ENCODE data around the gene TMEM151B.

TMEM151B gene

GRCh38 chr6:44285552-44286284 is 15.5 kb downstream of the TMEM151B start:
- no peak for DNase-seq

GRCh38 chr6:44286285-44286565 is 16.0 kb downstream of the TMEM151B start:
- DNase-seq, result no peak

- no peak for DNase-seq
These were observed 16.5 kb downstream of the TMEM151B start for GRCh38 chr6:44286747-44287146.

DNA sequence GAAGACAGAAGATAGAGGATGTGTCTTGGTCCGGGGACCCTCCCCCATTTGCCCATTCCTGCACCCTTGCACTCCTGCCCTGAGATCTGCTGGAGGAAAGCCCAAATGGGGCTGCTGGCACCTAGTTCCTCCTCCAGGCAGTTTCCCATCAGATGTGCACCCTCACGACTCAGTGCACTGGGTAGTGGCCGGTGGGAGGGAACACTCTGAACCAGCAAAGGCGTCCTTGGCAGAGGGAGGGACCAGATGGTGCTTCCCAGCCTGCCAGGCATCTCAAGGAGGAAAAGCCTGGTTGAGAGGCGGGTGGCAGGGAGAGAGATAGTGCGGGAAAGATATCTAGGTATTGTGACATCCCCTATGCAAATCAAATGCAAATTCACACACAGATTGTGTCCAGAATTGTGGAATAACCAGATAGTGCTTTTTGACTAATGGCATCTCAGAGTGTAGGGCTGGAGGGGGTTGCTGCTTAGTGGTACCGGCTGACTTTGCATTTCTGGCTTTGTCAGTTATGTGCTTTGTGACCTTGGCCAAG is 19.5 kb downstream of the TMEM151B start:
- no peak for DNase-seq

- DNase-seq, result no peak
These were observed 21.6 kb downstream of the TMEM151B start for GRCh38 chr6:44291841-44292240.

- DNase-seq, result no peak
These were observed 22.6 kb downstream of the TMEM151B start for GRCh38 chr6:44292661-44293365.

DNA sequence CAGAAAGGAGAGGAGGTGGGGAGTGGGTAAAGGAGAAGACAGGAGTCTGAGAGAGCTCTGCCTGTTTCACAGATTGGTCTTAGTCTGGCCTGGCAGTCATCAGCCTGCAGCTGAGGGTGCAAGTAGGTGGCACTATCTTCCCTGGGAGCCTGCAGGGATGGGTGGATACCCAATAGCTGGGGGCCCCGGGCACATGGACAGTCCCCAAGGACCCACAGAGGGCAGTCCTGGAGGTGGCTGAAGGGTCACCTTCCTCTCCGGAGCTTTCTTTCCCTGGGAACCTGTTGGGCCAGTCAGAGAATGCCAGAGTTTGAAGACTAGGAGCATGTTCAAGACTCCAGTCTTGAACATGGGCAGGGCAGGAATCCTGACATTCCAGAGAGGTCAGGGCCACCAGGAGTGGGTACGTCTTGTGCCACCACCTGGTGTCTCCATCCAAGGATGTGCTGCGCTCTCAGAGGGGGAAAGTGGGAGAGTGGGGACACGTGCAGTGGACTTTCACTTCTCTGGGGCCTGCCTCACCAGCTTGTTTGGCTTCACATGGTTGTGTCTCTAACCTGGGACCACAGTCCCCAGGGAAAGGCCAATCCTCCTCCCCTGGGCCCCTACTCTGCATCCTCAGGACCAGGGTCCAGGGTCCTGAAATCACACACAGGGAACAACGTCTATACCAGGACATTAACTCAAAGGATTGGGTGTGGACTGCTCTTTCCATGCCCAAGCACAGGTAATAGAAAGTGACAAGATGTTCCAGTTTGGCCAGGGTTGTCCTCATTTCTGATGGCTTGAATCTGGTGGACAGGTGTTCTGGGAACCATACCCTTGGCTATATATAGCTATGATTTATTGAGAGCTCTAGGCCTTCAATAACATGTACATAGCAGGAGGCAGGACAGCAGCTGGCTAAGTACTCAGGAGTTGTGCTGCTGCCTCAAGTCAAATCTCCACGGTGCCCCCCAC is 24.9 kb downstream of the TMEM151B start:
- no peak for DNase-seq

GRCh38 chr6:44297063-44298038 is 27.1 kb downstream of the TMEM151B start:
- DNase-seq, result peak; percentile 27

- DNase-seq, result no peak
These were observed 28.0 kb downstream of the TMEM151B start for GRCh38 chr6:44298055-44298803.

GRCh38 chr6:44298864-44299263 is 28.6 kb downstream of the TMEM151B start:
- no peak for DNase-seq

DNA sequence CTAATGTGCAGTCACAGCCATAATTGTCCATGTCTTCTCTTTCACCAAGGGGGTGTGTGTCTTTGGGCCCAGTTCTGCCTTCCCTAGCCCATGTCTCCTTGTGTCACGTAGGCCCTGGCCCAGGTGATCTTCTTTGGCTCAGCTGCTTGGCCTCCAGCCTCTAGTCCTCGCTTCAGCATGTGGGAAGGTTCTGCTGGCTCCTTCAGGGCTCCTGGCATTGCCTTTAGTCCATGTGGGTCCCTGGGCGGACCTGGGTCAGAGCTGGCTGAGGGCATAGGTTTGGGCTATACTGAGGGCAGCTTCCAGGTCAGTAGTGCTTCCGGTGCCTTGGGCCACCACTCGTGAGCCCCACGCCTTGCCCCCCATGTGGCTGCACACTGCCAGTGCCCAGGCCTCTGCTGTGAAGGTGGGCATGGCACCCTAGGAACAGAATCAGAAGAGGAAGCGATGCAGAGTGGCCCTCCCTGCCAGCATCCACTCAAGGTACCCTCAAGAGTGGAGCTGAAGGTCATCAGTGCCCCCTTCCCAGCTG is 30.1 kb downstream of the TMEM151B start:
- no peak for DNase-seq

DNA sequence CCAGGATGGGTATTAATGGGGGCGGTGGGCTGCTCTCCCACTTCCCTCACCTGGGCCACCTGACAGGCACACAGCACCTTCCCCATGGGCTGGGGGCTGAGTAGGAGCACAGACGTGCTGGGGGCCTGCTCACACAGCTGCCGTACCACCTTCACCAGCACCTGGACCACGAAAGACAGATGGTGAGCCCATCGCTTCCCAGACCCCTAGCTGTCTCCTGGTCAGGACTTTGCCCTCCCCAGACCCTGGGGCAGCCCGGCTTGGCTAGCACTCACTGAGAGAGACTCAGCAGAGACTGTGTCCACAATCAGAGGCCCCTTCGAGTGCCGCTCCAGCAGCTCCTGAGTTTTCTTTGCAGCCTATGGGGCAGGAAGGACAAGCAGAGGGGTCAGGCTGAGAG is 30.9 kb downstream of the TMEM151B start:
- DNase-seq, result no peak

DNA sequence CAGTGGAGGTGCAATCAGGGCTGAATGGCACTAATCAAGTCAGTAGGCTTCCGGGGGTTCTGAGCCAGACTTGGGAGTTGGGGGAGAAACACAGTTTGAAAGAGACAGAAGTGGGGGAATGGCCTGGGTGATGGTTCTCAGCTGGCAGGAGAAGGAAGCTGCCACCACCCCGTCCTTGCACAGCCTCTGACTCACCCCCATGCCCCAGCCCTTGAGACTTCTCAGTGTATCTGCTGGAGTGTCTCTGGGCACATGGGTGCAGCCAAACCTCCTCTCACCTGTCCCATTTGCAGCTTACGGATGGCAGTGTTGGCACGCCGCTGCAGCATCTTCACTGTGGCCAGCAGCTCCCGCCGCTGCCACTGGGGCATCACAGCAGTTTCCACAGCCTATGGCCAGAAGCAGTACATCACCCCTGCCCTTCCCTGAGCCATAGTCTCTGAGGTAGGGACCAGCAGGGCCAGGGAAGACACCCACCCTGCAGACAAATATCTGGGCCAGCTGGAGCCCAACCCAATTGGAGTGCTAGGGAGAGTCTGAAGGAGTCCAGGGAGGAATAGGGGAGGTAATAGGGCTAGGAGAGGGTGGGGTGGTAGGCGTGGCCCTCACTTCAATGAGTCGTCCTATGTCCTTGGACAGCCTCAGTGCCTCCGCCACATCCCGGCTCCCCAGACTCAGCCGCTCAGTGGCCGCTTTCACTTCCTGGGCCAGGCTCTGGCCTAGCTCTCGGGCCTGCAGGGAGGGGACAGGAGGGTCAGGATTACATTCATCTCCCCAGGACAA is 31.7 kb downstream of the TMEM151B start:
- no peak for DNase-seq

DNA sequence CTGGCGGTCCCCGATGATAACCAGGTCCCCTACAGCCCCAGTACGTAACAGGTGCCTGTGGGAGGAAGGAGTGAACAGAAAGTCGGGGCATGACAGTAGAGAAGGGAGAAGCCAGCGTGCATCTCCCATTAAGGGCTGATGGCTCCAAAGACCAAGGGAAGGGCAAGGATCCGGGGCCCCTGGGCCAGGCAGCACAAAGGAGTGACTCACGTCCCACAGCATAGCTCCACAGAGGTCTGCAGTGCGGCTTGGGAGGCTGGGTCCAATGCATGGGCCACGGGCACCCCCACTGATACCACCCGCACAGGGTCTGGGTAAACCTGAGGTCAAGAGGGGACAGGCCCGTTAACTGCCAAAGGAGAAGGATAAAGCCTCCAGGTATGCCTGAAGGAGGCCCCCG is 32.6 kb downstream of the TMEM151B start:
- DNase-seq, result no peak

- DNase-seq, result no peak
These were observed 33.6 kb downstream of the TMEM151B start for GRCh38 chr6:44303842-44304241.

GRCh38 chr6:44304282-44305199 is 34.3 kb downstream of the TMEM151B start:
- peak; percentile 17 for DNase-seq

- no peak for DNase-seq
These were observed 35.0 kb downstream of the TMEM151B start for GRCh38 chr6:44305200-44305725.

- DNase-seq, result no peak
These were observed 36.5 kb downstream of the TMEM151B start for GRCh38 chr6:44306710-44307109.

GRCh38 chr6:44307217-44307616 is 37.0 kb downstream of the TMEM151B start:
- no peak for DNase-seq
